ENCODE measurements around the gene FCGR2B.
"Not testable (repeated sequence)": the region's sequence is repeated elsewhere in the genome, so short reads cannot be mapped to it uniquely, and the experiment has no call there.

FCGR2B gene

GRCh38 chr1:161638251-161638993 lies 24.5 kb upstream of the FCGR2B start:
- not testable (repeated sequence) for H3K4me3 Mint-ChIP-seq; H3K27me3 Mint-ChIP-seq; H3K27ac Mint-ChIP-seq; H3K36me3 Mint-ChIP-seq; H3K9me3 Mint-ChIP-seq (ENCODE audit: low read depth)
- peaks cover 14% of the 10 kb centered on the region for H3K4me1 Mint-ChIP-seq (ENCODE audit: low read depth)

DNA sequence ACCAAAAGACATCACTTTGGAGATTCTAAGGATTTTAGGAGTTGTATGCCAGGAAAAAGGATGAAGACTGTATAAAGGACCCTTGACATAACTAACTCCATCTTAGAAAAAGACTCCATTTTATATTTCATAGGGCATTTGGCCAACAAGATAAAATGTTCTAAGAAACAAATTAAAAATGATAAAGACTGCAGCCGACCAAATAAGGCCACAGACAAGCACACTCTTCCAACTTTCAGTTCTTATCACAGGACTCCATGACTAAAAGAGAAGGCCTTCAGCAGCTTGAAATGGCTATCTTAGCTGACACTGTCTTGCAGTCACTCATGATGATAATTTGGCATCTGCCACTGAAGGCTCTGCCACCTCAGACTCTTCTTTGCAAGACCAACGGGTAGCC lies 23.7 kb upstream of the FCGR2B start:
- peaks cover 14% of the 10 kb centered on the region for H3K4me1 Mint-ChIP-seq (ENCODE audit: low read depth)
- not testable (repeated sequence) for H3K27ac Mint-ChIP-seq; H3K9me3 Mint-ChIP-seq (ENCODE audit: low read depth)

DNA sequence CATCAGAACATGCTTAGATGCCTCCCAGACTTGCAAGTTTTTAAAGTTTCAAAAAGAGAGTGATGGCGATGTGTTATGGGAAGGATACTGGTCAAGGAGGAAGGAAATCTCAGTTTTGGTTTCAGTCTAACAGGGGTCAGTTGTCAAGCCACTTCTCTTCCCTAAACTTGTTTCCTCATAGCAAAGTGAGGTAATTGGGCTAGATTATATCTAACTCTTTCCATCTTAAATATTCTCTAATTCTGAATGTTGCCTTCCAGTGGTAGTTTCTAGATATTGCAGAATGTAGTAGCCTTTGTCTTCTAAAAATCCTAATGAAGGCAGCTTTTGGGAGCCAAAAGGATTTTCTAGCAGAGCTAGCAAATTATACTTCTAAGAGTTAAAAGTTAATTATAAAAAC lies 20.2 kb upstream of the FCGR2B start:
- H3K27me3 Mint-ChIP-seq; H3K9me3 Mint-ChIP-seq (ENCODE audit: low read depth); H3K36me3 Mint-ChIP-seq; H3K27ac Mint-ChIP-seq; H3K4me3 Mint-ChIP-seq; H3K4me1 Mint-ChIP-seq (ENCODE audit: low read depth): not testable (repeated sequence)

More for the DNA sequence above, 23.7 kb upstream of the FCGR2B start:
- not testable (repeated sequence) for H3K27me3 Mint-ChIP-seq, H3K36me3 Mint-ChIP-seq, H3K4me3 Mint-ChIP-seq

- peaks cover 11% of the 10 kb centered on the region for H3K4me1 Mint-ChIP-seq (ENCODE audit: low read depth)
- H3K27me3 Mint-ChIP-seq; H3K27ac Mint-ChIP-seq; H3K4me3 Mint-ChIP-seq; H3K9me3 Mint-ChIP-seq (ENCODE audit: low read depth); H3K36me3 Mint-ChIP-seq: not testable (repeated sequence)
Measured at GRCh38 chr1:161643481-161644208, 19.3 kb upstream of the FCGR2B start.

GRCh38 chr1:161644855-161645254 lies 18.1 kb upstream of the FCGR2B start:
- H3K4me1 Mint-ChIP-seq (ENCODE audit: low read depth), result peaks cover 11% of the 10 kb centered on the region
- H3K27ac Mint-ChIP-seq; H3K27me3 Mint-ChIP-seq; H3K9me3 Mint-ChIP-seq (ENCODE audit: low read depth); H3K4me3 Mint-ChIP-seq; H3K36me3 Mint-ChIP-seq: not testable (repeated sequence)

DNA sequence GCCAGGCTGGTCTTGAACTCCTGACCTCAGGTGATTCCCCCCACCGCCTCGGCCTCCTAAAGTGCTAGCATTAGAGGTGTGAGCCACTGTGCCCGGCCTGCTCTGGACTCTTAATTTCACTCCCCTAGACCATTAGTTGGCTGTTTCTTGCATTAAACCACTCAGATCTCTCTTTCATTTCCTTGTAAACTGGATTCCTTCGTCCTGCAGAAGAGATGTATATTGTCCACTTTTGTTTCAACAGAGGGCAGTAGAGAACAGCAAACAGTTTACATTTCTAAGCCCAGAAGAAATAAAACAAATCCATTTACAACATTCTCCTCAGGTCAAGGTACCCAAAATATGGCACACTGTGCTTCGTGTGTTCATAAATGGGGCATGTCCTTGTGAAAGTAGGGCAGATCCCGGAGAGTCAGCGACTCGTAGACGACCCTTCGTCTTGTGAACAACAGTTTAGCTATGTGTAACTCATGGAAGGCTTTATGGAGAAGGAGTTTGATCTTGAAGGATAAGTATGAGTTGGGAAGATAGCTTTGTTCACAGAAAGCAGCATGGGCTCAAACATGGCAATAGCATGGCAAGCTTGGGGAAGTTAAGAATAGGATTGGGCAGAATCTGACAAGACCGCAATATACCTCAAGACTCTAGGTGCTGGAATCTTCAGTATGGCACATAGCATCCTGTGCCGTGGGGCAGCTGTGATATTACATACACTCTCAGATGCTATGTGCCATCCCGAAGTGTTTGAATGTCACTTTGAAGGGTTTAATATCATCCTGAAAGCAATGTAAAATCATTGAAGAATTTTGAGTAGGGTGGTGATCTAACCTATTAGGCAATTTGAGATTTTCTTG lies 15.2 kb upstream of the FCGR2B start:
- H3K36me3 Mint-ChIP-seq; H3K27me3 Mint-ChIP-seq; H3K27ac Mint-ChIP-seq; H3K4me1 Mint-ChIP-seq (ENCODE audit: low read depth); H3K4me3 Mint-ChIP-seq; H3K9me3 Mint-ChIP-seq (ENCODE audit: low read depth): not testable (repeated sequence)

DNA sequence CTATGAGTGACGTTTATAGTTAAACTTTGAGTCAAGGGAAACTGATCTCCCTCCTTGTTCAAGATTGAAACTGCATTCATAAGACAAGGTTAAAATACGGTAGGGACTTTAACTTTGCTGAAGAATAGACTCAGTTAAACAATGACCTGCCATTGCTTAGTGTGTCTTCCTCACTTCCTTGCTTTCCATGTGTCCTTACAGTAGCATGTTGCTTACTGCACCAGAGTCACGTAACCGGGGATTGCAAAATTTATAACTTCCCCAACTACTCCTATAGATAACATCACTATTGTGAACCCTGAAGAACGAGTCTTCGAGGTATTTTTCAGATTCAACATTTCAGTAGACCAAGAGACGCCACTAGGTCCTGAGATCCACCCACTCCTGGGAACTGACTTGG lies 9.4 kb upstream of the FCGR2B start:
- not testable (repeated sequence) for H3K27me3 Mint-ChIP-seq

GRCh38 chr1:161653971-161654370 lies 9.0 kb upstream of the FCGR2B start:
- H3K9me3 Mint-ChIP-seq (ENCODE audit: low read depth); H3K36me3 Mint-ChIP-seq; H3K4me3 Mint-ChIP-seq; H3K27ac Mint-ChIP-seq; H3K27me3 Mint-ChIP-seq; H3K4me1 Mint-ChIP-seq (ENCODE audit: low read depth): not testable (repeated sequence)

More for the DNA sequence above, 9.4 kb upstream of the FCGR2B start:
- H3K27ac Mint-ChIP-seq; H3K36me3 Mint-ChIP-seq; H3K4me1 Mint-ChIP-seq (ENCODE audit: low read depth); H3K4me3 Mint-ChIP-seq; H3K9me3 Mint-ChIP-seq (ENCODE audit: low read depth): not testable (repeated sequence)

- not testable (repeated sequence) for H3K9me3 Mint-ChIP-seq (ENCODE audit: low read depth); H3K36me3 Mint-ChIP-seq; H3K4me3 Mint-ChIP-seq; H3K27ac Mint-ChIP-seq; H3K27me3 Mint-ChIP-seq; H3K4me1 Mint-ChIP-seq (ENCODE audit: low read depth)
Measured at GRCh38 chr1:161658524-161658923, 4.4 kb upstream of the FCGR2B start.

GRCh38 chr1:161661660-161662311 lies 1.2 kb upstream of the FCGR2B start:
- H3K4me1 Mint-ChIP-seq (ENCODE audit: low read depth); H3K36me3 Mint-ChIP-seq; H3K27ac Mint-ChIP-seq; H3K4me3 Mint-ChIP-seq; H3K27me3 Mint-ChIP-seq; H3K9me3 Mint-ChIP-seq (ENCODE audit: low read depth): not testable (repeated sequence)

GRCh38 chr1:161663569-161663968 lies 626 bp downstream of the FCGR2B start:
- not testable (repeated sequence) for H3K9me3 Mint-ChIP-seq (ENCODE audit: low read depth); H3K4me3 Mint-ChIP-seq; H3K4me1 Mint-ChIP-seq (ENCODE audit: low read depth); H3K36me3 Mint-ChIP-seq; H3K27ac Mint-ChIP-seq; H3K27me3 Mint-ChIP-seq

GRCh38 chr1:161664689-161665088 lies 1.7 kb downstream of the FCGR2B start:
- H3K27me3 Mint-ChIP-seq, result not testable (repeated sequence)

GRCh38 chr1:161671045-161672020 lies 8.4 kb downstream of the FCGR2B start:
- H3K36me3 Mint-ChIP-seq; H3K9me3 Mint-ChIP-seq (ENCODE audit: low read depth); H3K27me3 Mint-ChIP-seq; H3K4me1 Mint-ChIP-seq (ENCODE audit: low read depth); H3K4me3 Mint-ChIP-seq; H3K27ac Mint-ChIP-seq: not testable (repeated sequence)

More at GRCh38 chr1:161664689-161665088, 1.7 kb downstream of the FCGR2B start:
- not testable (repeated sequence) for H3K4me1 Mint-ChIP-seq (ENCODE audit: low read depth); H3K4me3 Mint-ChIP-seq; H3K27ac Mint-ChIP-seq; H3K36me3 Mint-ChIP-seq; H3K9me3 Mint-ChIP-seq (ENCODE audit: low read depth)

GRCh38 chr1:161673437-161673836 lies 10.5 kb downstream of the FCGR2B start:
- H3K27me3 Mint-ChIP-seq, result not testable (repeated sequence)

More at GRCh38 chr1:161673437-161673836, 10.5 kb downstream of the FCGR2B start:
- H3K4me3 Mint-ChIP-seq; H3K4me1 Mint-ChIP-seq (ENCODE audit: low read depth); H3K36me3 Mint-ChIP-seq; H3K27ac Mint-ChIP-seq; H3K9me3 Mint-ChIP-seq (ENCODE audit: low read depth): not testable (repeated sequence)

Data from activated naive CD8-positive, alpha-beta T cell (primary cell).